BLaER1 treated with 17β-estradiol and CSF1 and Interleukin-3, amounts not matched to agents 10 nM and 100 nM (cell line): ENCODE results near the gene WNK2.

Experiments
- H3K27ac ChIP-seq, 11 experiments: shearing (Covaris generic); formaldehyde crosslinking; 2 replicates each; pipeline ENCODE4 v1.8.1; 2022
- H3K27me3 ChIP-seq, 11 experiments: shearing (Covaris generic); formaldehyde crosslinking; 2 replicates each; pipeline ENCODE4 v1.8.1; 2022
- H3K36me3 ChIP-seq, 11 experiments: shearing (Covaris generic); formaldehyde crosslinking; 2 replicates each; pipeline ENCODE4 v1.8.1; 2022
- H3K4me1 ChIP-seq, 10 experiments: shearing (Covaris generic); formaldehyde crosslinking; 2 replicates each; pipeline ENCODE4 v1.8.1; 2022
- H3K4me2 ChIP-seq, 11 experiments: shearing (Covaris generic); formaldehyde crosslinking; 2 replicates each; pipeline ENCODE4 v1.8.1; 2022
- H3K4me3 ChIP-seq, 10 experiments: shearing (Covaris generic); formaldehyde crosslinking; 2 replicates each; pipeline ENCODE4 v1.8.1; 2022
- H3K9ac ChIP-seq, 11 experiments: shearing (Covaris generic); formaldehyde crosslinking; 2 replicates each; pipeline ENCODE4 v1.8.1; 2022
- H3K9me3 ChIP-seq, 11 experiments: shearing (Covaris generic); formaldehyde crosslinking; replicated peaks in 1 of 11; 2 replicates each; pipeline ENCODE4 v1.8.1; 2022
- H4K20me1 ChIP-seq, 11 experiments: shearing (Covaris generic); formaldehyde crosslinking; 2 replicates each; pipeline ENCODE4 v1.8.1; 2022
- Cebpa-rat ChIP-seq, 11 experiments: shearing (Covaris generic); IDR thresholded peaks; 2 replicates each; pipeline ENCODE4 v1.8.1; 2022

The WNK2 gene

DNA sequence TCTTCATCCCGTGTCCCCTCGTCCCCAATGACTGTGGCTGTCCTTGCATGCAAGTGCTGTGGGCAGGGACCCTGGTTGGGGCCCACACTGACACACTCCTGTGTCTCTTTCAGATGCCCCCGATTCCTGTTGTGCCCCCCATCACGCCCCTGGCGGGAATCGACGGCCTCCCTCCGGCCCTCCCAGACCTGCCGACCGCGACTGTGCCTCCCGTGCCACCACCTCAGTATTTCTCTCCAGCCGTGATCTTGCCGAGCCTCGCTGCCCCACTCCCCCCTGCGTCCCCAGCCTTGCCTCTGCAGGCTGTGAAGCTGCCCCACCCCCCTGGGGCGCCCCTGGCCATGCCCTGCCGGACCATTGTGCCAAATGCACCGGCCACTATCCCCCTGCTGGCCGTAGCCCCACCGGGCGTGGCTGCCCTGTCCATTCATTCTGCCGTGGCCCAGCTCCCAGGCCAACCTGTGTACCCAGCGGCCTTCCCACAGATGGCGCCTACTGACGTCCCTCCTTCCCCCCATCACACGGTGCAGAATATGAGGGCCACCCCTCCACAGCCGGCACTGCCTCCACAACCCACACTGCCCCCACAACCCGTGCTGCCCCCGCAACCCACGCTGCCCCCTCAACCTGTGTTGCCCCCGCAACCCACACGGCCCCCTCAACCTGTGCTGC lies 75.0 kb downstream of the WNK2 start:
- Histone ChIP-seq H3K9ac (no peak overlapping the region), H3K4me2 (no peak overlapping the region), H3K27me3 (no peaks in the 10 kb centered on the region; a peak in 1 of 22 replicates), H3K27ac (no peak overlapping the region), H3K4me1 (peaks cover 0 to 33% (median 20%) of the 10 kb centered on the region in 10 experiments; a peak in 17 of 20 replicates), H3K9me3 (no peaks in the 10 kb centered on the region), H4K20me1 (peaks cover 0 to 24% (median 0%) of the 10 kb centered on the region in 11 experiments; a peak in 3 of 22 replicates), H3K4me3 (no peak overlapping the region), H3K36me3 (no peaks in the 10 kb centered on the region; a peak in 1 of 22 replicates)
- TF ChIP-seq Cebpa-rat (IDR thresholded peaks at IDR 0.05): no peak

DNA sequence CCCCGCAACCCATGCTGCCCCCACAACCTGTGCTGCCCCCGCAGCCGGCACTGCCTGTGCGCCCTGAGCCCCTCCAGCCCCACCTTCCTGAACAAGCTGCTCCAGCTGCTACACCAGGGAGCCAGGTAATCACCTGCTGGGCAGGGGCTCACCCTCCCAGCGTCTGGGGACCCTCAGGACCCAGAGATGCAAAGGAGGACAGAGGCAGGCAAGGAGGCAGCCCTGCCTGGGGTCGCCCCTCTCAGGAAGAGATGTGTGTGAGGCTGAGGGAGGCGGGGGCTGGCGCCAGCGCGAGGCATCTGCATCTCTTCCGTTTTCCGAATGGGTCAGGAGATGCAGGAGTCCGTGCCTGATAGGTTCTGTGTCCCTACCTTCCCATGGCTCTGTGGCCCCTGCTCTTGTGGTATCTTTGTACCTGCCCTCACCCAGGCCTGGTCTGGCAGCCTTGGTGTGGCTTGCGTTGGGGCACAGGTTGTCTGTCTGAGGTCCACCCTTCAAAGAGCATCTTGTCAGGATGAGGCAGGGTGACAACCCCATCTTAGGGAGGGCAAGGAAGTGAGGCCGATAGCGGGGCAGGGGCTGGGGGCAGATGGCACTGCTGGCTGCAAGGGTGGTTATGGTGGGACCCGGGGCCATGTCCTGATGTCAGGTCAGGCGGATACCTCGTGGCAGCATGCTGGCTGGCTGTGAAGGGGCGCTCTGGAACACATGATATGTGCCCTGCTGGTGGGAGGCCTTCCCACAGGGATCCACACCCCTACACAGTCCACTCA lies 75.7 kb downstream of the WNK2 start:
- Histone ChIP-seq H3K36me3 (no peaks in the 10 kb centered on the region; a peak in 1 of 22 replicates), H3K4me3 (no peak overlapping the region), H3K27ac (no peak overlapping the region), H3K4me2 (no peak overlapping the region), H3K4me1 (peaks cover 0 to 34% (median 20%) of the 10 kb centered on the region in 10 experiments; a peak in 17 of 20 replicates), H3K9me3 (no peaks in the 10 kb centered on the region), H3K27me3 (no peaks in the 10 kb centered on the region; a peak in 1 of 22 replicates), H3K9ac (no peak overlapping the region), H4K20me1 (peaks cover 0 to 24% (median 0%) of the 10 kb centered on the region in 11 experiments; a peak in 2 of 22 replicates)
- TF ChIP-seq Cebpa-rat (IDR thresholded peaks at IDR 0.05): no peak

GRCh38 chr9:93260263-93261066 lies 76.5 kb downstream of the WNK2 start:
- H3K4me2 ChIP-seq: no peak overlapping the region

DNA sequence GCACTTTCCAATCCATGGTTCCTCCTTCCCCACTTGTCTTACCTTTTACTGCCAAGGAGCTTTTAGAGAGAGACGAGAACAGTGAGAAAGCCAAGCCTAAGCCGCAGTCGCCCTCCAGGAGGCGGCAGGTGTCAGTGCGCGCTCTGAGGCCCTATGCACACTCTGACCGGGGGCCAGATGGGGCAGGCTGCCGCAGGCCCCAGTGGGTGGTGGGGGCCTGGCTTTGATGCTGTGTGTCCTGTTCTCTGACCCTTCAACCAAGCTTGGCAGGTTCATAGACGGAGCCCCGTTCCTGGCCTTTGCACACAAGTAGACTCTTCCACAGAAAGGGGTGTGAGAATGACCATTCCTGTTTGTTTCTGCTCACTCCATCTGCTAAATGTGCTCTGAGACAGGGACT lies 77.3 kb downstream of the WNK2 start:
- peaks cover 0 to 39% (median 24%) of the 10 kb centered on the region in 10 experiments; a peak in 17 of 20 replicates for H3K4me1 ChIP-seq
- no peak overlapping the region for H3K4me3 ChIP-seq
- H3K27ac ChIP-seq: no peak overlapping the region
- peaks cover 0 to 18% (median 0%) of the 10 kb centered on the region in 11 experiments; a peak in 2 of 22 replicates for H4K20me1 ChIP-seq
- peak overlapping the region in 3 of 11 experiments; percentile 54 to 64 (median 58); a peak in 4 of 22 replicates for H3K4me2 ChIP-seq
- H3K27me3 ChIP-seq: no peaks in the 10 kb centered on the region; a peak in 1 of 22 replicates
- H3K9me3 ChIP-seq: no peaks in the 10 kb centered on the region
- no peaks in the 10 kb centered on the region; a peak in 1 of 22 replicates for H3K36me3 ChIP-seq
- no peak for TF ChIP-seq Cebpa-rat (IDR thresholded peaks at IDR 0.05)
- no peak overlapping the region; a peak in 1 of 22 replicates for H3K9ac ChIP-seq

More at GRCh38 chr9:93260263-93261066, 76.5 kb downstream of the WNK2 start:
- no peaks in the 10 kb centered on the region; a peak in 1 of 22 replicates for H3K27me3 ChIP-seq
- no peak for TF ChIP-seq Cebpa-rat (IDR thresholded peaks at IDR 0.05)
- no peaks in the 10 kb centered on the region; a peak in 1 of 22 replicates for H3K36me3 ChIP-seq
- no peak overlapping the region for H3K9ac ChIP-seq
- no peak overlapping the region for H3K27ac ChIP-seq
- peaks cover 0 to 18% (median 0%) of the 10 kb centered on the region in 11 experiments; a peak in 2 of 22 replicates for H4K20me1 ChIP-seq
- H3K9me3 ChIP-seq: no peaks in the 10 kb centered on the region
- peaks cover 0 to 33% (median 21%) of the 10 kb centered on the region in 10 experiments; a peak in 17 of 20 replicates for H3K4me1 ChIP-seq
- no peak overlapping the region for H3K4me3 ChIP-seq

DNA sequence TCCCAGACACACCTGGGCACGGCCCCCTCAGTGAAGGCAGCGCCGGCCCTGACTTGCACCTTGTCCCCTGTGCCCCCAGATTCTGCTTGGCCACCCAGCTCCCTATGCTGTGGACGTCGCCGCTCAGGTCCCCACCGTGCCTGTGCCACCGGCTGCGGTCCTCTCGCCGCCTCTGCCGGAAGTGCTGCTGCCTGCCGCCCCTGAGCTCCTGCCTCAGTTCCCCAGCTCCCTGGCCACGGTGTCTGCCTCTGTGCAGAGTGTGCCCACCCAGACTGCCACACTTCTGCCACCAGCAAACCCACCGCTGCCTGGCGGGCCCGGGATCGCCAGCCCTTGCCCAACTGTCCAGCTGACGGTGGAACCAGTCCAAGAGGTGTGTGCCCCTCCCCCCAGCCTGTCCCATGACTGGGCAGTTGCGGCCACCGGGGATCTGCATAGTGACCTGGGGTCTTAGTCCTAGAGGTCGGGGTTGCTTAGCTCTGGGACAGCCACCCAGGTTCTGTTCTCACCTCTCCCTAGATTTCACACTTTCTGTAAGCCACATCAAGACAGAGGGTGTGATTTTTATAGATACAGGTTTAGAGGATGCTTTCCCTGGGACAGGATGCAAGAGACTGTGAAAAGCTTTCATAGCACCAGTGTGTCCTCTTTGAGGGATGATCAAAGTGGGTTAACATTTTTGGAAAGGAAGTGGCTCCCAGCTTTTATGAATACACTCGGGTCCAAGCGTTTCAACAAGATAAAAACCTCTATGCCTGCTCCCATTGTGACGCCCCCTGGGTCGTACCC lies 78.0 kb downstream of the WNK2 start:
- Histone ChIP-seq H3K4me1 (peaks cover 0 to 46% (median 25%) of the 10 kb centered on the region in 10 experiments; a peak in 17 of 20 replicates), H3K36me3 (no peaks in the 10 kb centered on the region; a peak in 1 of 22 replicates), H3K4me2 (peak overlapping the region in 9 of 11 experiments; percentile 12 to 67 (median 54); a peak in 15 of 22 replicates), H3K9ac (peak overlapping the region in 3 of 11 experiments; percentile 27 to 31 (median 28); a peak in 4 of 22 replicates), H3K27me3 (no peaks in the 10 kb centered on the region; a peak in 1 of 22 replicates), H3K9me3 (no peaks in the 10 kb centered on the region), H3K27ac (no peak overlapping the region), H3K4me3 (no peak overlapping the region), H4K20me1 (peaks cover 0 to 18% (median 0%) of the 10 kb centered on the region in 11 experiments; a peak in 2 of 22 replicates)
- no peak for TF ChIP-seq Cebpa-rat (IDR thresholded peaks at IDR 0.05)

DNA sequence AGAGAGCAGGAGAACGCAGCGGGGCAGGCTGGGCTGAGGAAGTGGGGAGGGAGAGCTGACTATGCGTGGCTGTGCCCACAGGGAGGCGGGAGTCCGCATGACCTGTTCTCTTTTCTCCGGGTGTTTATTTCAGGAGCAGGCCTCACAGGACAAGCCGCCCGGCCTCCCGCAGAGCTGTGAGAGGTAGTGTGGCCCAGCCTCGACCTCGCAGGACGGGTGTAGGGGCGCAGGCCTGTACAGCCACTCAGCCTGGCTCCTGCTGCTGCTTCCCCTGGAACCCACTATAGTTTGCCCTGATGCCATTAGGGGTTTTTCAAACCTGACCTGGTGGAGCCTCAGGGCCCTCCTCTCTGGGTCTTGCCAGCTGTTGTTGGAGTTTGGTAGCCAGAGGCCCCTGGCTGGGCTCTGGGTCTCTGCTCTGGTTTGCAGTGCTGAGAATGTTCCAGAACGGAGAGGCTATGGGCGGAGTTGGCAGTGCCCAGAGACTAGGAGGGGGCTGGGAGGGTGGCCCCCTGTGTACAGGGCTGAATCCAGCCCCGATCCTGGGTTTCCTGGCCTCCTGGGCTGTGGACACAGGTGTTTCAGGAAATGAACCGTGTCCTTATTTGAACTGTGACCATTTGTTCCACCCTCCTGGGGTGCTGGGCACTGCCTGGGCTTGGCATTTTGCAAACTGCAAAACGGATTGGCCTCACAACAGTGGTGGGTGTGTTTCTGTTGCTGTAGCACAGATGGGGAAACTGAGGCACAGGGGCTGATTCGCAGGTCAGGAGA lies 78.8 kb downstream of the WNK2 start:
- Histone ChIP-seq H3K4me3 (no peak overlapping the region), H3K27ac (no peak overlapping the region), H3K4me1 (peaks cover 0 to 54% (median 29%) of the 10 kb centered on the region in 10 experiments; a peak in 17 of 20 replicates), H3K27me3 (no peaks in the 10 kb centered on the region; a peak in 1 of 22 replicates), H4K20me1 (peaks cover 0 to 18% (median 0%) of the 10 kb centered on the region in 11 experiments; a peak in 2 of 22 replicates), H3K36me3 (peaks cover 0 to 2% (median 0%) of the 10 kb centered on the region in 11 experiments; a peak in 1 of 22 replicates), H3K4me2 (peak overlapping the region in 10 of 11 experiments; percentile 12 to 67 (median 54); a peak in 16 of 22 replicates), H3K9ac (peak overlapping the region in 4 of 11 experiments; percentile 27 to 38 (median 30); a peak in 6 of 22 replicates), H3K9me3 (no peaks in the 10 kb centered on the region)
- TF ChIP-seq Cebpa-rat (IDR thresholded peaks at IDR 0.05): no peak
